Measurements from ENCODE around the gene SNAP29. TPM values are rescaled to one million over a fixed set of nuclear protein-coding genes. Genes with fewer than 3 reads are reported as not detected.

SNAP29 gene
- total and polyA plus RNA-seq, 8 donors, result 8.8 to 24.0 (median 15.6) TPM

GRCh38 chr22:20839837-20840645 is 18.8 kb upstream of the SNAP29 start:
- H3K27ac ChIP-seq, result no peak overlapping the region
- intact Hi-C loops (cut with DNase I; ENCODE audit: low total_unique reads), result no loop called here
- no peak overlapping the region for H3K4me3 ChIP-seq
- peaks cover 6 to 43% (median 23%) of the 10 kb centered on the region in 4 donors for H3K4me1 ChIP-seq
- no peak for DNase-seq
- WGBS, 5 donors, result 91 to 96% (median 93%) methylated on average over 3 of the region's 3 CpGs
- H3K9me3 ChIP-seq, result no peaks in the 10 kb centered on the region
- TF ChIP-seq POLR2A (IDR thresholded peaks at IDR 0.05), result no peak
- H3K36me3 ChIP-seq, result no peaks in the 10 kb centered on the region
- H3K27me3 ChIP-seq, result no peaks in the 10 kb centered on the region

- H3K36me3 ChIP-seq, result no peaks in the 10 kb centered on the region
- no peaks in the 10 kb centered on the region for H3K9me3 ChIP-seq
- TF ChIP-seq EP300 (IDR thresholded peaks at IDR 0.05) (no peak), POLR2A (IDR thresholded peaks at IDR 0.05) (no peak), POLR2AphosphoS5 (IDR thresholded peaks at IDR 0.05) (no peak), CTCF (IDR thresholded peaks at IDR 0.05) (no peak)
- H3K4me1 ChIP-seq, result peaks cover 6 to 43% (median 26%) of the 10 kb centered on the region in 4 donors
- intact Hi-C loops (cut with DNase I; ENCODE audit: low total_unique reads), result no loop called here
- WGBS, 5 donors, result 47 to 66% (median 58%) methylated on average over 8 of the region's 8 CpGs
- peak in 1 of 2 donors; percentile 20 for DNase-seq
- no peaks in the 10 kb centered on the region for H3K27me3 ChIP-seq
- no peak overlapping the region for H3K4me3 ChIP-seq
- no peak overlapping the region for H3K27ac ChIP-seq
Observed at GRCh38 chr22:20840646-20841371, 18.0 kb upstream of the SNAP29 start.

- 15 to 46% (median 19%) methylated on average over 2 of the region's 2 CpGs for WGBS, 5 donors
- H3K27ac ChIP-seq, result no peak overlapping the region
- intact Hi-C loops (cut with DNase I; ENCODE audit: low total_unique reads), result no loop called here
- no peaks in the 10 kb centered on the region for H3K27me3 ChIP-seq
- TF ChIP-seq POLR2AphosphoS5 (IDR thresholded peaks at IDR 0.05) (peak in 1 of 3 donors; percentile 37), EP300 (IDR thresholded peaks at IDR 0.05) (no peak)
- DNase-seq, result peak in 1 of 2 donors; percentile 55
- H3K36me3 ChIP-seq, result no peaks in the 10 kb centered on the region
- H3K4me3 ChIP-seq, result no peak overlapping the region
- H3K9me3 ChIP-seq, result no peaks in the 10 kb centered on the region
- peaks cover 6 to 43% (median 21%) of the 10 kb centered on the region in 4 donors for H3K4me1 ChIP-seq
Observed at GRCh38 chr22:20843501-20843900, 15.3 kb upstream of the SNAP29 start.

GRCh38 chr22:20844055-20845037 is 14.5 kb upstream of the SNAP29 start:
- intact Hi-C loops (cut with DNase I; ENCODE audit: low total_unique reads), result no loop called here
- DNase-seq, result no peak
- Histone ChIP-seq H3K27ac (no peak overlapping the region), H3K9me3 (no peaks in the 10 kb centered on the region), H3K36me3 (no peaks in the 10 kb centered on the region), H3K27me3 (no peaks in the 10 kb centered on the region), H3K4me3 (no peak overlapping the region), H3K4me1 (peaks cover 6 to 43% (median 21%) of the 10 kb centered on the region in 4 donors)
- WGBS, 5 donors, result 65 to 74% (median 72%) methylated on average over 5 of the region's 5 CpGs
- TF ChIP-seq CTCF (IDR thresholded peaks at IDR 0.05) (no peak), EP300 (IDR thresholded peaks at IDR 0.05) (no peak), POLR2AphosphoS5 (IDR thresholded peaks at IDR 0.05) (no peak), POLR2A (IDR thresholded peaks at IDR 0.05) (no peak)

Measured in stomach (tissue), 9 donors.